Lower leg skin (tissue), 3 donors: ENCODE results near the gene ATAD3C.

Experiments
- POLR2A ChIP-seq, 2 donors: fragments of 450-650 bp; IDR thresholded peaks; one replicate each; pipeline ENCODE4 v1.6.1; 2016 to 2017; ENCODE audit warnings: antibody characterized with exemption in 2 of 2, mild to moderate bottlenecking in 1 of 2, moderate library complexity in 1 of 2
- TF ChIP-seq, protein P1 (sequence below), 3 donors: fragments of 450-650 bp; IDR thresholded peaks; one replicate each; pipeline ENCODE4 v1.5.1; 2016; ENCODE audit warnings: antibody characterized with exemption in 3 of 3, mild to moderate bottlenecking in 3 of 3, moderate library complexity in 2 of 3

GRCh38 chr1:1477206-1477605 lies 27.7 kb downstream of the ATAD3C start:
- no peak for TF ChIP-seq POLR2A (IDR thresholded peaks at IDR 0.05)
- TF ChIP-seq, protein P1, sequence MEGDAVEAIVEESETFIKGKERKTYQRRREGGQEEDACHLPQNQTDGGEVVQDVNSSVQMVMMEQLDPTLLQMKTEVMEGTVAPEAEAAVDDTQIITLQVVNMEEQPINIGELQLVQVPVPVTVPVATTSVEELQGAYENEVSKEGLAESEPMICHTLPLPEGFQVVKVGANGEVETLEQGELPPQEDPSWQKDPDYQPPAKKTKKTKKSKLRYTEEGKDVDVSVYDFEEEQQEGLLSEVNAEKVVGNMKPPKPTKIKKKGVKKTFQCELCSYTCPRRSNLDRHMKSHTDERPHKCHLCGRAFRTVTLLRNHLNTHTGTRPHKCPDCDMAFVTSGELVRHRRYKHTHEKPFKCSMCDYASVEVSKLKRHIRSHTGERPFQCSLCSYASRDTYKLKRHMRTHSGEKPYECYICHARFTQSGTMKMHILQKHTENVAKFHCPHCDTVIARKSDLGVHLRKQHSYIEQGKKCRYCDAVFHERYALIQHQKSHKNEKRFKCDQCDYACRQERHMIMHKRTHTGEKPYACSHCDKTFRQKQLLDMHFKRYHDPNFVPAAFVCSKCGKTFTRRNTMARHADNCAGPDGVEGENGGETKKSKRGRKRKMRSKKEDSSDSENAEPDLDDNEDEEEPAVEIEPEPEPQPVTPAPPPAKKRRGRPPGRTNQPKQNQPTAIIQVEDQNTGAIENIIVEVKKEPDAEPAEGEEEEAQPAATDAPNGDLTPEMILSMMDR (IDR thresholded peaks at IDR 0.05), result no peak
